Suprapubic skin (tissue), 4 donors: Measurements from ENCODE around the gene RABGAP1.

Experiments used
- CTCF ChIP-seq, 2 donors: fragments of 200-600 bp in 1 of 2; fragments of 450-650 bp in 1 of 2; sonication (generic) in 1 of 2; IDR thresholded peaks; one replicate each; pipeline ENCODE4 v1.5.1; 2016 to 2019; ENCODE audit warnings: antibody characterized with exemption in 2 of 2, mild to moderate bottlenecking in 1 of 2, moderate library complexity in 1 of 2
- POLR2A ChIP-seq, 2 donors: fragments of 450-650 bp; IDR thresholded peaks; one replicate each; pipeline ENCODE4 v1.6.1; 2017; ENCODE audit warnings: antibody characterized with exemption in 2 of 2, mild to moderate bottlenecking in 2 of 2, moderate library complexity in 2 of 2
- POLR2AphosphoS5 ChIP-seq, 3 donors: sonication (generic); formaldehyde crosslinking; IDR thresholded peaks; one replicate each; pipeline ENCODE4 v1.6.1; 2017; ENCODE audit warnings: antibody characterized with exemption in 3 of 3

- no peak for TF ChIP-seq POLR2AphosphoS5 (IDR thresholded peaks at IDR 0.05)
- TF ChIP-seq CTCF (IDR thresholded peaks at IDR 0.05), result no peak
- TF ChIP-seq POLR2A (IDR thresholded peaks at IDR 0.05), result no peak
Observed at GRCh38 chr9:123011380-123011779, 70.6 kb downstream of the RABGAP1 start.
